Trophoblast cell (in vitro differentiated cells and primary cell): Measurements from ENCODE around the gene RCBTB2.

Source experiments
- DNase-seq, 2 donors: peaks; one replicate each; pipeline ENCODE4 v3.0.0-alpha.2; 2016
- H2AFZ ChIP-seq: 2 replicates; pipeline ENCODE4 v1.6.1; 2013; ENCODE audit warnings: low read length, moderate library complexity, mild to moderate bottlenecking; ENCODE audit not compliant: insufficient read depth, poor library complexity
- H2AK5ac ChIP-seq: 2 replicates; pipeline ENCODE4 v1.6.1; 2013; ENCODE audit warnings: mild to moderate bottlenecking, low read length
- H2BK120ac ChIP-seq: 2 replicates; pipeline ENCODE4 v1.6.1; 2013; ENCODE audit warnings: low read length, mild to moderate bottlenecking, moderate library complexity; ENCODE audit not compliant: insufficient read depth, poor library complexity
- H2BK12ac ChIP-seq: 2 replicates; pipeline ENCODE4 v1.6.1; 2013; ENCODE audit warnings: mild to moderate bottlenecking, low read length, moderate library complexity
- H2BK5ac ChIP-seq: 2 replicates; pipeline ENCODE4 v1.6.1; 2013; ENCODE audit warnings: low read length, low read depth, moderate library complexity, mild to moderate bottlenecking; ENCODE audit not compliant: poor library complexity
- H3K14ac ChIP-seq: 2 replicates; pipeline ENCODE4 v1.6.1; 2013; ENCODE audit warnings: mild to moderate bottlenecking, low read length
- H3K18ac ChIP-seq: 2 replicates; pipeline ENCODE4 v1.6.1; 2013; ENCODE audit warnings: mild to moderate bottlenecking, low read length
- H3K23ac ChIP-seq: 2 replicates; pipeline ENCODE4 v1.6.1; 2013; ENCODE audit warnings: low read length
- H3K27ac ChIP-seq: 2 replicates; pipeline ENCODE4 v1.5.1; 2013; ENCODE audit warnings: low read depth, mild to moderate bottlenecking, inconsistent platforms, low read length, moderate library complexity
- H3K27me3 ChIP-seq: 2 replicates; pipeline ENCODE4 v1.6.1; 2013; ENCODE audit warnings: inconsistent platforms, mild to moderate bottlenecking, low read length, moderate library complexity; ENCODE audit not compliant: insufficient read depth
- H3K36me3 ChIP-seq, 2 experiments: 1 replicate in 1 of 2; 2 replicates in 1 of 2; pipeline ENCODE4 v1.6.1; 2013; ENCODE audit warnings: low read length in 2 of 2, mild to moderate bottlenecking in 2 of 2, moderate library complexity in 1 of 2; ENCODE audit not compliant: insufficient read depth in 2 of 2, control insufficient read depth in 1 of 2
- H3K4ac ChIP-seq: 2 replicates; pipeline ENCODE4 v1.6.1; 2013; ENCODE audit warnings: low read depth, mild to moderate bottlenecking, low read length, moderate library complexity
- H3K4me1 ChIP-seq, 2 experiments: 1 replicate in 1 of 2; 2 replicates in 1 of 2; pipeline ENCODE4 v1.6.1; 2013; ENCODE audit warnings: low read length in 2 of 2, mild to moderate bottlenecking in 2 of 2, moderate library complexity in 1 of 2; ENCODE audit not compliant: insufficient read depth in 2 of 2, control insufficient read depth in 1 of 2
- H3K4me2 ChIP-seq: 2 replicates; pipeline ENCODE4 v1.6.1; 2013; ENCODE audit warnings: inconsistent platforms, mild to moderate bottlenecking, low read length, moderate library complexity
- H3K4me3 ChIP-seq: 2 replicates; pipeline ENCODE4 v1.5.1; 2013; ENCODE audit warnings: mild to moderate bottlenecking, low read depth, low read length, inconsistent platforms
- H3K79me1 ChIP-seq: one replicate; pipeline ENCODE4 v1.6.1; 2013; ENCODE audit warnings: low read length
- H3K79me2 ChIP-seq: 2 replicates; pipeline ENCODE4 v1.6.1; 2013; ENCODE audit warnings: low read length, mild to moderate bottlenecking; ENCODE audit not compliant: control insufficient read depth, insufficient read depth, poor library complexity
- H3K9ac ChIP-seq: 2 replicates; pipeline ENCODE4 v1.6.1; 2013; ENCODE audit warnings: mild to moderate bottlenecking, low read length
- H3K9me3 ChIP-seq: 2 replicates; pipeline ENCODE4 v1.6.1; 2013; ENCODE audit warnings: low read depth, mild to moderate bottlenecking, control low read depth, inconsistent platforms, low read length; ENCODE audit not compliant: insufficient read depth
- H4K12ac ChIP-seq: 2 replicates; pipeline ENCODE4 v1.6.1; 2013; ENCODE audit warnings: low read depth, mild to moderate bottlenecking, low read length, moderate library complexity
- H4K8ac ChIP-seq: 2 replicates; pipeline ENCODE4 v1.6.1; 2013; ENCODE audit warnings: low read depth, mild to moderate bottlenecking, low read length, moderate library complexity
- H4K91ac ChIP-seq: one replicate; pipeline ENCODE4 v1.6.1; 2013; ENCODE audit warnings: low read depth, mild to moderate bottlenecking, low read length, moderate library complexity
- WGBS: extraction: QIAGEN DNeasy Blood & Tissue Kit; methylation state at CpG from one replicate; pipeline ENCODE4 v1.1.7; 2013; ENCODE audit warnings: missing lambda C conversion rate; ENCODE audit not compliant: insufficient read length, insufficient coverage; ENCODE audit errors: extremely low coverage; 5-methylcytosine and 5-hydroxymethylcytosine counted together

RCBTB2 gene

GRCh38 chr13:48489666-48490065 lies 43.2 kb downstream of the RCBTB2 start:
- Histone ChIP-seq H3K4ac (no peak overlapping the region), H4K12ac (no peak overlapping the region), H3K23ac (no peak overlapping the region), H4K8ac (no peak overlapping the region), H2BK5ac (no peak overlapping the region), H2AK5ac (no peak overlapping the region), H3K27me3 (no peaks in the 10 kb centered on the region), H3K79me1 (no peaks in the 10 kb centered on the region), H3K18ac (no peak overlapping the region), H3K4me1 (no peaks in the 10 kb centered on the region), H3K4me3 (no peak overlapping the region), H2AFZ (no peak overlapping the region), H3K4me2 (no peak overlapping the region), H3K79me2 (no peaks in the 10 kb centered on the region), H2BK12ac (no peak overlapping the region), H2BK120ac (no peak overlapping the region), H3K9me3 (peaks cover 2% of the 10 kb centered on the region), H3K36me3 (peaks cover 0 to 2% of the 10 kb centered on the region in 2 experiments), H3K9ac (no peak overlapping the region), H4K91ac (no peak overlapping the region), H3K27ac (no peak overlapping the region), H3K14ac (no peak overlapping the region)
- DNase-seq, result no peak

- Histone ChIP-seq H3K79me2 (no peaks in the 10 kb centered on the region), H2AFZ (no peak overlapping the region), H3K4me2 (no peak overlapping the region), H3K18ac (no peak overlapping the region), H3K4me1 (no peaks in the 10 kb centered on the region), H3K9ac (no peak overlapping the region), H2BK5ac (no peak overlapping the region), H4K12ac (no peak overlapping the region), H4K91ac (no peak overlapping the region), H3K27ac (no peak overlapping the region), H3K14ac (no peak overlapping the region), H3K79me1 (no peaks in the 10 kb centered on the region), H3K27me3 (no peaks in the 10 kb centered on the region), H3K23ac (no peak overlapping the region), H2BK120ac (no peak overlapping the region), H3K4ac (no peak overlapping the region), H2AK5ac (no peak overlapping the region), H2BK12ac (no peak overlapping the region), H3K36me3 (peaks cover 0 to 2% of the 10 kb centered on the region in 2 experiments), H3K9me3 (peaks cover 2% of the 10 kb centered on the region), H3K4me3 (no peak overlapping the region), H4K8ac (no peak overlapping the region)
- DNase-seq, result no peak
Observed at GRCh38 chr13:48488995-48489394, 43.9 kb downstream of the RCBTB2 start.

GRCh38 chr13:48487968-48488367 lies 44.9 kb downstream of the RCBTB2 start:
- no peak overlapping the region for H3K27ac ChIP-seq
- H3K79me2 ChIP-seq, result no peaks in the 10 kb centered on the region
- no peak for DNase-seq
- peaks cover 0 to 2% of the 10 kb centered on the region in 2 experiments for H3K36me3 ChIP-seq
- peaks cover 2% of the 10 kb centered on the region for H3K9me3 ChIP-seq
- no peak overlapping the region for H3K23ac ChIP-seq
- no peaks in the 10 kb centered on the region for H3K4me1 ChIP-seq
- no peak overlapping the region for H2BK120ac ChIP-seq
- no peak overlapping the region for H3K18ac ChIP-seq
- H3K79me1 ChIP-seq, result no peaks in the 10 kb centered on the region
- no peak overlapping the region for H3K14ac ChIP-seq
- no peak overlapping the region for H3K4me2 ChIP-seq
- H3K4me3 ChIP-seq, result no peak overlapping the region
- H3K4ac ChIP-seq, result no peak overlapping the region
- no peaks in the 10 kb centered on the region for H3K27me3 ChIP-seq
- no peak overlapping the region for H4K91ac ChIP-seq
- no peak overlapping the region for H2BK5ac ChIP-seq
- no peak overlapping the region for H2AK5ac ChIP-seq
- no peak overlapping the region for H2AFZ ChIP-seq
- no peak overlapping the region for H3K9ac ChIP-seq
- no CpG with 5 or more reads among the region's 2 CpGs for WGBS
- H2BK12ac ChIP-seq, result no peak overlapping the region
- H4K12ac ChIP-seq, result no peak overlapping the region
- H4K8ac ChIP-seq, result no peak overlapping the region

- no peak overlapping the region for H4K8ac ChIP-seq
- H3K4ac ChIP-seq, result no peak overlapping the region
- no peak overlapping the region for H3K9ac ChIP-seq
- peaks cover 2% of the 10 kb centered on the region for H3K9me3 ChIP-seq
- no peak overlapping the region for H4K91ac ChIP-seq
- no peaks in the 10 kb centered on the region for H3K79me1 ChIP-seq
- no peak overlapping the region for H2BK120ac ChIP-seq
- H3K27me3 ChIP-seq, result no peaks in the 10 kb centered on the region
- no peak overlapping the region for H3K18ac ChIP-seq
- H3K27ac ChIP-seq, result no peak overlapping the region
- H3K23ac ChIP-seq, result no peak overlapping the region
- H3K4me2 ChIP-seq, result no peak overlapping the region
- no peak overlapping the region for H2AFZ ChIP-seq
- no CpG with 5 or more reads among the region's 5 CpGs for WGBS
- no peak overlapping the region for H2BK5ac ChIP-seq
- no peaks in the 10 kb centered on the region for H3K4me1 ChIP-seq
- no peak overlapping the region for H3K4me3 ChIP-seq
- H3K36me3 ChIP-seq, result peaks cover 0 to 2% of the 10 kb centered on the region in 2 experiments
- no peak overlapping the region for H4K12ac ChIP-seq
- H3K79me2 ChIP-seq, result no peaks in the 10 kb centered on the region
- no peak overlapping the region for H2AK5ac ChIP-seq
- no peak for DNase-seq
- no peak overlapping the region for H3K14ac ChIP-seq
- no peak overlapping the region for H2BK12ac ChIP-seq
Observed at GRCh38 chr13:48486836-48487235, 46.0 kb downstream of the RCBTB2 start.

GRCh38 chr13:48486362-48486761 lies 46.5 kb downstream of the RCBTB2 start:
- H4K91ac ChIP-seq, result no peak overlapping the region
- no peak overlapping the region for H3K9ac ChIP-seq
- H3K14ac ChIP-seq, result no peak overlapping the region
- H3K4me3 ChIP-seq, result no peak overlapping the region
- no peak overlapping the region for H2BK120ac ChIP-seq
- no peak overlapping the region for H3K4ac ChIP-seq
- H3K9me3 ChIP-seq, result peaks cover 2% of the 10 kb centered on the region
- no peaks in the 10 kb centered on the region for H3K79me1 ChIP-seq
- no peak overlapping the region for H2AFZ ChIP-seq
- no peak overlapping the region for H4K8ac ChIP-seq
- no peak overlapping the region for H2BK12ac ChIP-seq
- no peak overlapping the region for H3K4me2 ChIP-seq
- no peak overlapping the region for H2BK5ac ChIP-seq
- no peak overlapping the region for H3K23ac ChIP-seq
- H3K4me1 ChIP-seq, result no peaks in the 10 kb centered on the region
- H3K18ac ChIP-seq, result no peak overlapping the region
- H3K36me3 ChIP-seq, result peaks cover 0 to 2% of the 10 kb centered on the region in 2 experiments
- no peak overlapping the region for H3K27ac ChIP-seq
- no peak overlapping the region for H2AK5ac ChIP-seq
- no peaks in the 10 kb centered on the region for H3K79me2 ChIP-seq
- no peaks in the 10 kb centered on the region for H3K27me3 ChIP-seq
- no peak overlapping the region for H4K12ac ChIP-seq
- no peak for DNase-seq
